ENCODE measurements around the gene TNFRSF25. TPM values are rescaled to one million over a fixed set of nuclear protein-coding genes. Genes with fewer than 3 reads are reported as not detected.

The TNFRSF25 gene
- total and polyA plus RNA-seq, 8 donors, result 5.6 to 34.8 (median 23.3) TPM

- no peaks in the 10 kb centered on the region for H3K9me3 ChIP-seq
- no peak overlapping the region for H3K27ac ChIP-seq
- peaks cover 55 to 100% of the 10 kb centered on the region in 2 donors for H3K27me3 ChIP-seq
- ATAC-seq (no peak), DNase-seq (no peak)
- intact Hi-C loops (cut with DNase I), result loop anchor here in 1 of 2 donors (10.0 kb wide), 1 partner anchor 163 kb away; no protein-coding TSS in a partner anchor
- TF ChIP-seq, protein P1, sequence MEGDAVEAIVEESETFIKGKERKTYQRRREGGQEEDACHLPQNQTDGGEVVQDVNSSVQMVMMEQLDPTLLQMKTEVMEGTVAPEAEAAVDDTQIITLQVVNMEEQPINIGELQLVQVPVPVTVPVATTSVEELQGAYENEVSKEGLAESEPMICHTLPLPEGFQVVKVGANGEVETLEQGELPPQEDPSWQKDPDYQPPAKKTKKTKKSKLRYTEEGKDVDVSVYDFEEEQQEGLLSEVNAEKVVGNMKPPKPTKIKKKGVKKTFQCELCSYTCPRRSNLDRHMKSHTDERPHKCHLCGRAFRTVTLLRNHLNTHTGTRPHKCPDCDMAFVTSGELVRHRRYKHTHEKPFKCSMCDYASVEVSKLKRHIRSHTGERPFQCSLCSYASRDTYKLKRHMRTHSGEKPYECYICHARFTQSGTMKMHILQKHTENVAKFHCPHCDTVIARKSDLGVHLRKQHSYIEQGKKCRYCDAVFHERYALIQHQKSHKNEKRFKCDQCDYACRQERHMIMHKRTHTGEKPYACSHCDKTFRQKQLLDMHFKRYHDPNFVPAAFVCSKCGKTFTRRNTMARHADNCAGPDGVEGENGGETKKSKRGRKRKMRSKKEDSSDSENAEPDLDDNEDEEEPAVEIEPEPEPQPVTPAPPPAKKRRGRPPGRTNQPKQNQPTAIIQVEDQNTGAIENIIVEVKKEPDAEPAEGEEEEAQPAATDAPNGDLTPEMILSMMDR (IDR thresholded peaks at IDR 0.05), result no peak
- H3K4me3 ChIP-seq, result no peak overlapping the region
- no peaks in the 10 kb centered on the region for H3K36me3 ChIP-seq
- peaks cover 16 to 23% of the 10 kb centered on the region in 2 donors for H3K4me1 ChIP-seq
These were observed 47.9 kb downstream of the TNFRSF25 start for GRCh38 chr1:6417961-6418667.

GRCh38 chr1:6416906-6417305 lies 49.1 kb downstream of the TNFRSF25 start:
- ATAC-seq (no peak), DNase-seq (no peak)
- Histone ChIP-seq H3K4me1 (peaks cover 15 to 22% of the 10 kb centered on the region in 2 donors), H3K9me3 (no peaks in the 10 kb centered on the region), H3K4me3 (no peak overlapping the region), H3K27ac (no peak overlapping the region), H3K27me3 (peaks cover 55 to 100% of the 10 kb centered on the region in 2 donors), H3K36me3 (no peaks in the 10 kb centered on the region)
- TF ChIP-seq, protein P1 (IDR thresholded peaks at IDR 0.05), result no peak
- intact Hi-C loops (cut with DNase I), result loop anchor here in 1 of 2 donors (10.0 kb wide), 1 partner anchor 162 kb away; no protein-coding TSS in a partner anchor

DNA sequence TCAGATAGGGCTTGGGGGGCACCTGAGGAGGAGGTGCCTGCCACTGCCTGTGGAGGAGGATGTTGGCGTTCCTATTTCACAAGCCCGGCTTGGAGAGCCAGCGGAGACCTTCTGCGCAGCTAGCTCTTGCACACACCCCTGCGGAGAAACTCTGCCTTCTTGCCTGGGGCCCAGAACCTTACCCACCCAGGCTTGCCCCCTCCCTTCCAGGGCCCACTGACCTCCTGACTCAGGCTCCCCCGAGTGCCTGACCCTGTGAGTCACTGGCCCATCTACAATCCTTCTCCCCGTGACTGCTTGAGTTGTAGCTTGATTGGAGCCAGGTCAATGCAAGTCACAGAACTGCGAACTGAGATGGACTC lies 49.7 kb downstream of the TNFRSF25 start:
- DNase-seq (no peak), ATAC-seq (no peak)
- H3K27me3 ChIP-seq, result peaks cover 55 to 100% of the 10 kb centered on the region in 2 donors
- intact Hi-C loops (cut with DNase I), result loop anchor here in 1 of 2 donors (10.0 kb wide), 1 partner anchor 161 kb away; no protein-coding TSS in a partner anchor
- no peak overlapping the region for H3K4me3 ChIP-seq
- peaks cover 15 to 22% of the 10 kb centered on the region in 2 donors for H3K4me1 ChIP-seq
- H3K27ac ChIP-seq, result no peak overlapping the region
- no peaks in the 10 kb centered on the region for H3K36me3 ChIP-seq
- H3K9me3 ChIP-seq, result no peaks in the 10 kb centered on the region
- TF ChIP-seq, protein P1 (IDR thresholded peaks at IDR 0.05), result no peak

DNA sequence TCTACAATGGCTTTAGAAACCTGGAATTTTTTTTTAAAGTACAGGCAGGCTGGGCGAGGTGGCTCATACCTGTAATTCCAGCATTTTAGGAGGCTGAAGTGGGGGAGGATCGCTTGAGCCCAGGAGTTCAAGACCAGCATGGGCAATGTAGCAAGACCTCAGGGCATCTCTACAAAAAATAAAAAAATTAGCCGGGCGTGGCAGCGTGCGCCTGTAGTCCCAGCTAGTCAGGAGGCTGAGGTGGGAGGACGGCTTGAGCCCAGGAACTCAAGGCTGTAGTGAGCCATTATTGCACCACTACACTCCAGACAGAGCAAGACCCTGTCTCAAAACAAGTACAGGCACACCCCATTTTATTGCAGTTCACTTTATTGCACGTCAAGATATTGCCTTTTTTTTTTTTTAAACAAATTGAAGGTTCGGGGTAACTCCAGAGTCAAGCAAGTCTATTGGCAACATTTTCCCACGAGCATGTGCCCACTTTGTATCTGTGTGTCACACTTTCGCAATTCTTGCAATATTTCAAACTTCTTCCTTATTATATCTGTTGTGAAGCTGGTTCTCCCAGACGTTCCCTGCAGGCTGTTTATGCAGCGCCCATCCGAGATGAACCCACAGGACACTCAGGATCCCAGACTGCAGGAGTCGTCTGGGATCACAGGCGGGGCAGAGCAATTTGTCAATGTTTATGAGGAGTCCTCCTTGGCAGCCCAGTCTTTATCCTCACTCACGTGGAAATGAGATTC lies 50.9 kb downstream of the TNFRSF25 start:
- no peak for DNase-seq
- Histone ChIP-seq H3K4me1 (peaks cover 11 to 14% of the 10 kb centered on the region in 2 donors), H3K4me3 (no peak overlapping the region), H3K27me3 (peaks cover 44 to 99% of the 10 kb centered on the region in 2 donors), H3K9me3 (no peaks in the 10 kb centered on the region), H3K27ac (no peak overlapping the region), H3K36me3 (no peaks in the 10 kb centered on the region)
- intact Hi-C loops (cut with DNase I), result loop anchor here in 1 of 2 donors (10.0 kb wide), 1 partner anchor 160 kb away; no protein-coding TSS in a partner anchor
- ATAC-seq, result no peak
- TF ChIP-seq, protein P1 (IDR thresholded peaks at IDR 0.05), result no peak

- peaks cover 38 to 98% of the 10 kb centered on the region in 2 donors for H3K27me3 ChIP-seq
- peak; percentile 63 for ATAC-seq
These were observed 51.5 kb downstream of the TNFRSF25 start for GRCh38 chr1:6414443-6414844.

More at GRCh38 chr1:6414443-6414844, 51.5 kb downstream of the TNFRSF25 start:
- TF ChIP-seq, protein P1 (IDR thresholded peaks at IDR 0.05), result no peak
- intact Hi-C loops (cut with DNase I), result loop anchor here in 1 of 2 donors (10.0 kb wide), 1 partner anchor 160 kb away; no protein-coding TSS in a partner anchor
- no peak for DNase-seq
- Histone ChIP-seq H3K4me3 (no peak overlapping the region), H3K4me1 (peaks cover 6 to 8% of the 10 kb centered on the region in 2 donors), H3K9me3 (no peaks in the 10 kb centered on the region), H3K27ac (no peak overlapping the region), H3K36me3 (no peaks in the 10 kb centered on the region)

Measured in left lung (tissue), 10 donors.